ENCODE results near the gene TTLL9. TPM values are rescaled to one million over a fixed set of nuclear protein-coding genes. Genes with fewer than 3 reads are reported as not detected.

TTLL9 gene
- total RNA-seq, 1 donor from 2014 or later, result 0.67 TPM

- no peak overlapping the region for H3K27ac Mint-ChIP-seq
- DNase-seq (ENCODE audit: low spot score in 2 of 2, unreplicated experiment in 2 of 2), result no peak
- H3K36me3 Mint-ChIP-seq, result no peaks in the 10 kb centered on the region
- no peak for TF ChIP-seq CTCF (IDR thresholded peaks at IDR 0.05; ENCODE audit: unreplicated experiment)
- no peak overlapping the region for H3K4me3 Mint-ChIP-seq
- H3K27me3 Mint-ChIP-seq (ENCODE audit: low read depth), result peaks cover 69% of the 10 kb centered on the region
- peaks cover 6% of the 10 kb centered on the region for H3K4me1 Mint-ChIP-seq
- H3K9me3 Mint-ChIP-seq, result no peaks in the 10 kb centered on the region
These were observed 99.6 kb downstream of the TTLL9 start for GRCh38 chr20:31969991-31970390.

DNA sequence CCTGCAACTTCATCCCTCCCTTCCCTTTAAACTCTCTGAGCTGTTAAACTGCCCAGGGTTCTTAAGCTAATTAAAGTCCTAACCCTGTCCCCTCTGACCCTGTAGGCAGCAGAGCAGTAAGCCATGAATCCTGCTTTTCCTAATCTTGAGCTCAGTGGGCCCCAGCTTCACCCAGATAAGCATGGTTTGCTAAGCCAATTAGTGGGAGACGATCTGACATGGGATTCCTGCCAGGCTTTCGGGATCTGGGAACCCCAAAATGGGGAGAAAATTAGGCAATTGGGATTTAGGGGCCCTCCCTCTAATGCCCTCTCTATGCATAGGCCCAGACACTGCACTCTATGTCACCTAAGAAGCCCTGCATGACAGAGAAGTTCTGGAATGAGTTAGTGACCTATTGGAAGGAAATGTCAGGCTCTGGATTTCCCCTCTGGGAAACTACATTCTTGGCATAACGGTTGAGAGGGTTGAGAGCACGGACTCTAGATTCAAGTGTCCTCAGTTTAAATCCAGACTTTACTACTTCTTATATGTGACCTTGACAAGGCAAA is 102.1 kb downstream of the TTLL9 start:
- no peaks in the 10 kb centered on the region for H3K9me3 Mint-ChIP-seq
- TF ChIP-seq CTCF (IDR thresholded peaks at IDR 0.05; ENCODE audit: unreplicated experiment), result no peak
- peaks cover 3% of the 10 kb centered on the region for H3K4me1 Mint-ChIP-seq
- H3K27me3 Mint-ChIP-seq (ENCODE audit: low read depth), result peaks cover 48% of the 10 kb centered on the region
- no peak overlapping the region for H3K27ac Mint-ChIP-seq
- H3K36me3 Mint-ChIP-seq, result no peaks in the 10 kb centered on the region
- no peak for DNase-seq (ENCODE audit: low spot score in 2 of 2, unreplicated experiment in 2 of 2)
- no peak overlapping the region for H3K4me3 Mint-ChIP-seq

DNA sequence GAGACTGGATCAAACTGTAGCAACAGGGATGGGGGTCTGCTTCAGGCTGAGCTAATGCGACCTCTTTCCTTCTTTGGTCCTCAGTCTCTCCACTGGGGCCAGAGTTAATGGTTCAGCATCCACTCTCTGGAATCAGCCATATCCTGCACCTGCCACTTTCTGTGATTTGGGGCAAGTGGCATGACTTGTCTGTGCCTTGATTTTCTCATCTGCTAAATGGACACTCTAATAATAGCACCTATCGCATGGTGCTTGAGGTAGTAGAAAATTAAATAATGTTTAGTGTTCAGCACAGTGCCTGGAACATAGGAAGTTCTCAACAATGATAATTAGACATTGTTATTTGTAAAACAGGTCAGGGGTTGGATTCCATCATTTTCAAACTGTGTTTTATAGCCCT is 103.9 kb downstream of the TTLL9 start:
- Mint-ChIP-seq H3K27ac (no peak overlapping the region), H3K4me3 (no peak overlapping the region), H3K4me1 (no peaks in the 10 kb centered on the region), H3K36me3 (no peaks in the 10 kb centered on the region), H3K27me3 (ENCODE audit: low read depth) (peaks cover 35% of the 10 kb centered on the region), H3K9me3 (no peaks in the 10 kb centered on the region)
- TF ChIP-seq CTCF (IDR thresholded peaks at IDR 0.05; ENCODE audit: unreplicated experiment), result no peak
- DNase-seq (ENCODE audit: low spot score in 2 of 2, unreplicated experiment in 2 of 2), result no peak

GRCh38 chr20:31974951-31975487 is 104.6 kb downstream of the TTLL9 start:
- no peak overlapping the region for H3K4me3 Mint-ChIP-seq
- no peak for DNase-seq (ENCODE audit: low spot score in 2 of 2, unreplicated experiment in 2 of 2)
- peaks cover 28% of the 10 kb centered on the region for H3K27me3 Mint-ChIP-seq (ENCODE audit: low read depth)
- no peaks in the 10 kb centered on the region for H3K36me3 Mint-ChIP-seq
- no peak for TF ChIP-seq CTCF (IDR thresholded peaks at IDR 0.05; ENCODE audit: unreplicated experiment)
- no peak overlapping the region for H3K27ac Mint-ChIP-seq
- H3K4me1 Mint-ChIP-seq, result peaks cover 5% of the 10 kb centered on the region
- no peaks in the 10 kb centered on the region for H3K9me3 Mint-ChIP-seq

GRCh38 chr20:31975874-31976273 is 105.4 kb downstream of the TTLL9 start:
- no peak overlapping the region for H3K27ac Mint-ChIP-seq
- no peak for TF ChIP-seq CTCF (IDR thresholded peaks at IDR 0.05; ENCODE audit: unreplicated experiment)
- no peak for DNase-seq (ENCODE audit: low spot score in 2 of 2, unreplicated experiment in 2 of 2)
- peaks cover 19% of the 10 kb centered on the region for H3K27me3 Mint-ChIP-seq (ENCODE audit: low read depth)
- no peaks in the 10 kb centered on the region for H3K9me3 Mint-ChIP-seq
- no peak overlapping the region for H3K4me3 Mint-ChIP-seq
- H3K36me3 Mint-ChIP-seq, result no peaks in the 10 kb centered on the region
- H3K4me1 Mint-ChIP-seq, result peaks cover 7% of the 10 kb centered on the region

Data from mesothelial cell of epicardium (in vitro differentiated cells).